Stimulated activated CD8-positive, alpha-beta memory T cell treated with anti-CD3 and anti-CD28 coated beads, Interleukin-2, amount 100 ng/mL, for 1 hour (primary cell): Measurements from ENCODE around the gene LYRM4.

ENCODE experiments used
- DNase-seq, 2 donors: peaks; one replicate each; pipeline ENCODE4 v3.0.0-alpha.2; 2020; ENCODE audit warnings: low read depth in 2 of 2

LYRM4 gene

DNA sequence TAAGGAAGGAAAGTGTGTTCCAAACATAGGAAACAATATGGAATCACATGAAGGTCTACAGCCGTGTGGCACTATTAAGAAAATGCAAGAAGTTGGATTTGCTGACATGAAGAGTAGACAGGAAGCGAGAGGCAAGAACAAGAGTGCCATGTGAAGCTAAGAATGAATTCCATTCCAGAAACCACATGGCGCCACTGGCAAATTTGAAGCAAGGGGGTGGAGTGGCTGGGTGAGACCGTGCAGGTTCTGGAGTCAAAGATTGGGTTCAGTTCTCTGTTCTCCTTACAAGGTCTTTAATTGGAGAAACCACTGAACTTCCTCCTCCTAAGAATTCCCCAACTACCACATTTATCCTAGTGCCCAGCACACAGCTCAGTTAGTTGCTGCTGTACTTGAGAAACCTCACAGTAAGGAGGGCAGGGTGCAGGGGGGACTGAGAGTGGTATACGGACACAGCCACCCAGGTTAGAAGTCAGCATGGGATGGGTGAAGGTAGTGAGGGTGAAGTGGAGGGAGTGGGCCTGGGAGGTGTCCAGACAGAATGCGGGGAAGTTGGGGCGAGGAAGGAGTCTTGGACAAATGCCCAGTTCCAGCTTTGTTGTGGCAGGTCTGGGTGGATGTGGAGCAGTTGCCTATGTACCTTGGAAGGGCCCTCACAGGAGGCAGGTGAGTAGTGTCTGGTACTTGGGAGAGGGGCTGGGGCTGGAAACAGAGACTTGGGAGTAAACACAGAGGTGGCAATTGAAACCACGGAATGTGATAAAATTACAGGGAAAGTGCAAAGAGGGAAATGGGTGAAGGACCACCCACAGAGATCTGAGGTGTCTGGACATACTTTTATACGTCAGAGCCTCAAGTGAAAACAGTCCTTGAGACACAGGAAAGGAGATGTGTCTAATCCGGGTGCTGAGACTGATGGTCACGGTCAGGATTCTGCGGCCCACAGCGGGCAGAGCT is 14.3 kb downstream of the LYRM4 start:
- DNase-seq, result no peak

DNA sequence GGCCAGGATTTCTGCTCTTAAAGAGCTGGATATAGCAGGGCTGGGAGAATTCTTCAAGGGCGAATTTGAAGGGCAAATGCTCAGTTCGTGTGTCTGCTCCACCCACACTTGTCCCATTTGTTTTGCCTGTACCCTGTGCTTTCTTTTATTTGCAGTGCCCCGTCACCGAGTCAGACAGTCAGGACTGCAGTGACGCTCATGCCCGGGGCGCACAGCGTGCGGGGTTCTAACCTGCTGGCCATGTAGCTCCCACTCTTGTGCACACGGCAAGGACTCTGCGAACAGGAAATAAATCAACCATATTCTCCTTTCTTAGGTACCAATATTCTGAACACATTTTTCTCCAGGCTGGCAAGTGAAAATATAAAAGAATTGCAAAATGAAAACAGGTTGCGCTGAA is 17.7 kb downstream of the LYRM4 start:
- DNase-seq, result no peak

DNA sequence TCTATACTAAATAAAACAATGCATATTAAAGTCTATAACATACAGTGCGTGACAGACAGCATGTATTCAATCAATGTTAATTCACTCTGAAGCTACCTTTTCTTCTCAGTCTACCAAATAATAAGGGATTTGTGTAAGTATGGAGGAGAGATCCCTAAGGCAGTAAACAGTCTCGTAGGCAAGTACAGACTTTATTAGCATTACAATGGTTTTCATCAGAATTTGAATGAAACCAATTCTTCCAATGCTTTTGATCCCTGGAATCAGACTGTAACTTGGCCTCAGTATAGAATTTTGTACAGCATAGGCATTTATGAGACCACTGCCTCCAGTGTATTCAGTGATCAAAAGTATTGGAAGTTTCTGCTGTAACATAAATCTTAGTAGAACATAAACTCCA is 19.5 kb downstream of the LYRM4 start:
- no peak for DNase-seq

DNA sequence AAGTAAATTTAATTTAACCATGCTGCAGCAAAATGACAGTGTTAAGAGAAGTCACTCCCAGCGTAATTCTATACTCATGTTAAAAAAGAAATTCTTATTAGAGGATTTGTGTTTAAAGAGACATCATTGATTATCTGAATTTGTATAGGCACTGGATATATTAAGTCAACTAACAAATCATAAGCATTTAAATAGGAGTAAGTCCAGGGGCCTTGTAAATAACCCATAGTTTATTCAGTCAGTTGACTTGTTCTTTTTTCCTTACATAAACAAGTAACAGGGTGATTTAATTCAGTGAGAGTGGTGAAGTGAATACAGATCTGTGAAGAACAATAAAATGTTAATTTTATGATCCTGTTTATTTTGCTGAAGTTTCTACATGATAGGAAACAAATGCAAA is 22.4 kb downstream of the LYRM4 start:
- DNase-seq, result no peak

DNA sequence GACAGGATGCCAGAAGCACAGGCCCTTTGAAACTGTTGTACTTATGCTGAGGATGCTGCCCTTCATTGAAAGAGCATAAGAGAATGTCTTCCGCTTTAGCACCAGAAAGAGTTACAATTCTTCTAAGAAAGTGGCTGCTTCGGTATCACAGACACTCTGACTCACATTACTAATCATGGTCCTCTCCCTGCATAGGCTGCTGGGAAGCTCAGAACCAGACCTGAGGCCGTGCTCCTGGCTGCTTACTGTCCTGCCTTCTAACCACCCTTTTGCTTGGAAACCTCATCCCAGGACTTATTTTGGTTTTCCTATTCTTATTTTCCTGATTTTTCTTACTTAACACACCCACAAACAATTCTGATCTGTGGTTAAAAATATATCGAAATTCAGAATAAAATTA is 22.9 kb downstream of the LYRM4 start:
- DNase-seq, result no peak

DNA sequence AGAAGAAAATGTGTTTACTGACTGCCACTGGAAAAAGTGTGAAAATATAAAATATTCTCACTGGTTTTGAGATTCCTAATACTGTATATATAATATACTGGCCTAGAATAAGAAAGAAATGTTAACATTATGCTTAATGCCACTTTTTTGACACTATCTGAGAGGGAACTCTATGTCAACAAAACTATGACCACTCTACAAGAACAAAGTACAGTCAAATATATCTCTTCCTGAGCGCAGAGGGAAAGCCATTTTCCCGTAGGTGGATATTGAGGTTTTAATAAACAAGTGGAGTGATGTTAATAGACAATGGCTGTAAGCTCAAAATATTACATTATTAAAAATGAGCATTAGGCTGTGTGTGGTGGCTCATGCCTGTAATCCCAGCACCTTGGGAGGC is 24.9 kb downstream of the LYRM4 start:
- no peak for DNase-seq

DNA sequence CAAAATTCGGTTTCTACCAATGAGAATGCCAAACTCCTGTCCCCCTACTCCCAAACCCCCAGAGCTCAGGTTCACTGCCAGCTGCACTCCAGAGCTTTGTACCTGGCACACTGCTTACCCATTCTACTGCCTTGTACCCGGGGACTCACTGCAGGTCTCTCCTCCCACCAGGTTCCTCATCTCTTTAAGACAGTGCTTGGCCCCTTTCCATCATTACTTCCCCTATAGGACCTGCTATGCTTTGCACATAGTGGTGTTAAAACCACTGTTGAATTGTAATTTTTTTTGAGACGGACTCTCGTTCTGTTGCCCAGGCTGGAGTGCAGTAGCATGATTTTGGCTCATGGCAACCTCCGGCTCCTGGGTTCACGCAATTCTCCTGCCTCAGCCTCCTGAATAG is 25.9 kb downstream of the LYRM4 start:
- DNase-seq, result no peak

DNA sequence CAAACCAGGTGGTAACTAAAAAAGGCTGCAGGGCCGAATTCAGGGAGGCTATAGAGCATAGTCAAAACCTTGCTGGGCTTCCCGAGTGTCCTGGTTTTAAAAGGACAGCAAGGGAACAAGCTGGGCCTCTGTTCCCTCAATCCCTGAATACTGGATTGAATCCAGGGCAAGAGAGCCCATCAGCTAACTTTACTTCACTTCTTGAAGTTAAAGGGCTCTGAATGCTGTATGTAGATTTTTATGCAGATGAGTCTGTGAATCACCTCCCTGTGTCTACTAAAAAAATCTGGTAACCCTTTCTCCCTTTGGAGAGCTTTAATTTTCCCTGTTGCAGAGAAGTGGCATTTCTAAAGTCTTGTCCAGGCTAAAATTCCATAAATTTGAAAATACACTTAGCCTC is 29.5 kb downstream of the LYRM4 start:
- DNase-seq, result no peak

DNA sequence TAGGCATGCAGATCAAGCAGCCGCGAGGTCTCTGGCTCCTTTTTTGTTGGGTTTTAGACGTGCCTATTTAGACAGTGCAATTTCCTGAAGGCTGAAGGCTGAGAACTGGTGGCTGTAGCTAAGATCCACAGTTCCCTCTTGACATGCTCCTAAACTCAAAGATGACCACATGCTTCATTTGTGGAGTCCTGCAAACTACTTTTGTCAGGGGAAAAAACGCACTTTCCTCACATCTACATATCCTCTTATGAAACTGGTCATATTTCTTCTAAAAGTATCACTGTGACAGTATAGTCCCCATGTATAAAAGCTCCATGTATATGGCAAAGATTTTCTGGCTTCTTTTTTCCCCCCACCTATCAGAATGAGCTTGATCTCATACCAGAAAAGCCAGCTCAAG is 30.7 kb downstream of the LYRM4 start:
- no peak for DNase-seq

DNA sequence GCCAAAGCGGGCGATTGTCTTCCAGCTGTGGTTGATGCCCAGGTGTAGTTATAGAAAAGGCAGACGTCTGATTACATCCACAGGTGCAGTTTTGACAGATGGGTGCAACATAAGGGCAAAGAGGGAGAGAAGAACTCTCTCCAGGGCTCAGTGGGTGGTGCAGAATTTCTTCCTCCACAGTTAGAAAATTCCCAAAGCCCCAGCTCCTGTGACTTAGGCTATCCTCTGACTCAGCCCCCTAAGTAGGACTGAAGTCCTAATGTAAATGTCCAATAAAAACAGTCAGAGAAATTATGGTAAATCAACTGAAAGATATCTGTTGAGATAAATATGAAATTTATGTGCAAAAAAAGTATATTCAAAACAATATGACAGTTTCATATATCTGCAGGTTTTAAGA is 31.4 kb downstream of the LYRM4 start:
- DNase-seq, result no peak

DNA sequence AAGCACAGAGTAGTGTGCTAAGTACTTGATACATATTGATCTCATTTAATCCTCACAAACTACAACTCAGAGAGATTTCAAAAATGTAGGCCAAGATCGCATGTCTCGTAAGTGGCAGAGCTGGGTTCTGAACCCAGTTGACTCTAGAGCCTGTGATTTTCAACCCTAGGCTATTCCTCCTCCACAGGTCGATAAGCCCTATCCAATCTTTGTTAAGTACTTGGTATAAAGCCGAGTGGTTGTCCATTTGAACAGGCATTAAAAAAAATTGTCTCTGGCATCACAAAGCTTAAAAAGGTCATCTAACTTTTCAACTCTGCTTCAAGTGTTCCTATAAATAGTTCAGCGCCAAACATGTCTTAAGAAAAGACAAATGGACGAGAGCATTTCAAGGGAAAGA is 37.4 kb downstream of the LYRM4 start:
- no peak for DNase-seq

DNA sequence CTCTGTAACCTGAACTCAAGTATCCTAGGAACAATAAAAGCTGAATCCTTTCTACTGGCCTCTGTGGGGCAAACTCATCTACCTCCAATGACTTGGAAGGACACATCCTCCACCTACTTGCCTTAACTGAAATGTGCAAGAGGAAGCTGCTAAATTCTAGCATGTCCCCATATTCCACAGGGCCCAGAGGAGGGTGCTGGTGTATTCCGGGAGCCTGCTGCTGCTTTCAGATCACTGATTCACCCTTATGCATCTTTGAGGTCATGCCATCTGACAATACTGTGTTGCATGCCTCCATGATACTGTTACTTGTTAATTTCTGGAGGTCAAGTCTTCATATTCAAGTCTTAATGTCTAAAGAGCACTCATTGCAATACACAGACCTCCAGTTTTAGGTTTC is 40.3 kb downstream of the LYRM4 start:
- DNase-seq, result no peak

DNA sequence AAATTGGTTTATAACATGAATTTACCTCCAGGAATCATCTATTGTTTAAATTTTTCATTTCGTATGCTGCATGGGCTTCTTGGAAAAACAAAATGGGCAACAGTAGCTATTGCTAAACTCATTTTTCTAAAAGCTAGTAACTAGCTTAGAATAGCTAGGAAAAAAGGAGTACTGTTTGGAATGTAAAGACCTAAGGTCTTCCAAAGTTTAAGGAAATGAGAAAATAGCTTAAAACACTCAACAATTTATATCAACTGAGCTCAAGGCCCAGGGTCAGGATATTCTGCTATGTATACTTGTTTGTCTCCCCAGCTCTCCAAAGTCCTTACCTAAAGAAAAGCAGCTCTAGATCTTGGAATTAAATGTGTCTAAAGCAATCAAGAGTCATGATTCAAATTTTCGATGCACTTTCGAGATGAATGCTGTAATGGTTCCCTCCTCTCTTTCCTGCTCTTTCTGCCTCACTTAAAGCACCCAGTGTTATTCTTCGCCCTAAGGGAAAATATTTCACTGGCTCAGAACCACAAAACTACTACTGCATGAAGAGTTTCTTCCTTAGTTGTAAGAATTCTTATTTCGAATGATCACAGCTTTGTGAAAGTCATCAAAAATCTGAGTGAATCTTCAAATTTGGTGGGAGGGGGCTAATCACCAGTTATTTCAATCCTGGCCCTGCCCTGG is 41.6 kb downstream of the LYRM4 start:
- no peak for DNase-seq

DNA sequence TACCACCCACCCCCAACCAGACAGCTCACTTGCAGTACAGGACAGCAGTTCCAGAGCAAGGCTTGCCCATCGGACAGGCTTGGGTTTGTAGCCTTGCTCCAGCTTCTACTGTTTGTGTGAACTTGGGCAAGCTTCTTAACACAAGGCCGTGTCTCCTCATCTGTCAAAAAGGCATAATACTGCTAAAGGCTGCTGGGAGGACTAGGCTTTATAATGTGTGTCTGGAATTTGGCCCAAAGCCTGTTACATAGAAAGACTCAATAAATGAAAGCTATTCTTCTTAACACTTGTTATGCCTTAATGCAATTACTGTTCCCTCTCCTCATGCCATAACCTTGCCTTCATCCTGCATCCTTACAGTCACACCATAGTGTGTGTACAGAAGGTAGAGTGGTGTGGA is 43.4 kb downstream of the LYRM4 start:
- no peak for DNase-seq

DNA sequence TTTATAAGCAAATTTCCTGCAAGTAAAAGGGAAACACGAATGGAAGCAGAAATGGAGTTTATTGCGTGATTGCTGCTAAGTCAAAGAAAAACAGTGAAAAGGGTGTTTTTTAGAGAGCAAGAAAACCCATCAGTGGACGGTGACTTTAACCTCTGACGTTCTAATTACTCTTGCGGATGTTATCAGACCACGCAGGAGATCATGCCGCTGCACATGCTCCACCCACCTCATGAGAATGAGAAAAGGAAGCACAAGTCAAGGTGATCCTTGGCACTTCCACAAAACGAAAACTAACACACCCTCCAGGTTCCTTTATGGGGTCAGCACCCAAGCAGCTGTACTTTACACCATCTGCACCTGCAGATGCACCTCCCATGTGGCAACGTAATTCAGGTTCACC is 45.0 kb downstream of the LYRM4 start:
- no peak for DNase-seq

DNA sequence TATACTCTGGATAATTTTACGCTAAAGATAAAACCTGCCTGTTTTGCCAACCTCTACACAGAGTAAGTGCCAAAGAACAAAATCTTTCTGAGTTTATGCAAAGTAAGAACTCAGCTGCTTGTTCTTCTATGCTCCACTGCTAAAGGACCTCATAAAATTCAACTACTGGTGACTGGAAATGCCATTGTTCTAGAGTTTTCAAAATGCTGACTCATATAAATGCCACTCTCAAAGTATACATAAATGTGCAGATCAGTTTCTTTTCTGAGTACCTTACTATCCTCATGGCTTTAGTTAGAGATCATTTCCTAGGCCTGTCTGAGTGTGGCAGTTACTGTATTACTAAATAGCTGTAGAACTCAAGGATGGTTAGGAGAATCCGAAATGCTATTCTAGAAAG is 45.6 kb downstream of the LYRM4 start:
- DNase-seq, result no peak

DNA sequence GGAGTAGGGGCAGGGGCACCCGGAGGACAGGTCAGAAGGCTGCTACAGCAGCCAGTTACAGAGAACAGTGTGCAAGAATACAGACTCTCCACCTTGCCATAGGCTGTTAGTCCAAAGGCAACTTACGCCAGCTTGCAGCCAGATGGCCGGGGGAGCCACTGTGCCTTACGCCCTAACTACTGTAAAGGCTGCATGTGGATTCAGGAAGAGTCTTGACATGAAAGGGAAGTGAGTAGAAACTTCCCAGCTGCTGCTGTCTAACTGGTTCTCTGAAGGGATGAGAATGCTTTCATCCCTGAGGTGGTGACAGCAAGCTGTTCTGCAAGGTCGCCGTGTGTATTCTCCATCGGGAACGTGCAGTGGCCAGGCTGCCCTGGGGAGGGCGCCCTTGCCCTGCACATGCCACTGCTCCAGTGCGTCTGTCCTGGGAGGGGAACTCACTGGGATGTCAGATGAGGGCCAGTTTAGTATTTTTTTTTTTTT is 46.1 kb downstream of the LYRM4 start:
- no peak for DNase-seq

DNA sequence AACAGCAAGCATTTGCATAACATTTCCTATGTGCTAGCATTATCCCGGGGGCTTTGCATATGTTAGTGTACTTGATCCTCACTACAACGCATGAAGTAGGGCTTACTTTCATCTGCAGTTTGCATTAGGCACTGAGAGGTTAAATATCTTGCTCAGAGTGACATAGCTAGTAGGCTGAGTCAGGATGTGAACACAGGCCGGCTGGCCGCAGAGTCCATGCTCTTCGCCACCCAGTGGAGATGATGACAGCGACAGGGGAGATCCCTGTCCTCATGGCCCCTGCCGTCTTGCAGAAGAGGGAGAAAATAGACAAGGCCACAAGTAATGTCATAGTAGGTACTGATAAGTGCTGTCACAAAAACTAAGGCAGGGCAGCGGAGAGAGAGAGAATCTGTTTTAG is 46.9 kb downstream of the LYRM4 start:
- no peak for DNase-seq

DNA sequence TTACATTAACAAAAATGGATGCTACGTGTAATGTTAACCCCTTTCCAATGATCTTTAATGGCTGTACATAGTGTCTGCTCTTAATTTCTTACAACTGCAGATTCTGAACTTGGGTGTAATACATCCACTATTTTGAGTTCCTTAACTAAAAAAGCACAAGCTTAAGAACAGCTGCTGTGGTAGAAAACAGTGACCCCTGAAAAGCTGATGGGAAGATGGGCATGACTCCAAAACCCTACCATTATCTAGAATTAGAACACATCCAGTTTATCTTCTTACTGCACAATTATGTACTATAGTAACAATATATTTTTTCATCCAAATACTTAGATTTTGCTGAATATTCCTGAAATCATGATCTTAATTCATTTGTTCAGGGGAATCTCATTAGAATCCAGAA is 49.3 kb downstream of the LYRM4 start:
- no peak for DNase-seq

DNA sequence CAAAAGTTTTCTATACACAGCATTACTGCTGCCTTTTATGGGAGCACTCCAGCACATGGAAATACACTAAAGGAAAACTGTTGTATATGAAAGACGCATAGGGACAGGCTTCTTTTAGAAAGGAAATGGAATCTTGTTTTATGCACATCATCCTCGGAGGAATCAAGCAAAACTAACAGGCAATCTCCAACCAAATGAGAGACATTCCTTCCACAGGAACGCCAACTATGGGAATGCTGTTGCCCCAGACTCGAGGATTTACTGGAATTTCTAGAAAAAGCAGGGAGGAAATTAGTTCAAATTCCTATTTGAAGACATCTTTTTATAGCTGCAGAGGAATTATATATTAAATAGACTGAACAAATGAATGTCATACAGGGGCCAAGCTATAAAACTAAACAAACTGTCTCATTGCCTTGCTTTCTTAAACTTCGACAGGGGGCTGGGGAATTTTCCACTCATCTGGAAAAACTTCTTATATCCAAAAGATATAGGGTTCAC is 52.2 kb downstream of the LYRM4 start:
- DNase-seq, result no peak

DNA sequence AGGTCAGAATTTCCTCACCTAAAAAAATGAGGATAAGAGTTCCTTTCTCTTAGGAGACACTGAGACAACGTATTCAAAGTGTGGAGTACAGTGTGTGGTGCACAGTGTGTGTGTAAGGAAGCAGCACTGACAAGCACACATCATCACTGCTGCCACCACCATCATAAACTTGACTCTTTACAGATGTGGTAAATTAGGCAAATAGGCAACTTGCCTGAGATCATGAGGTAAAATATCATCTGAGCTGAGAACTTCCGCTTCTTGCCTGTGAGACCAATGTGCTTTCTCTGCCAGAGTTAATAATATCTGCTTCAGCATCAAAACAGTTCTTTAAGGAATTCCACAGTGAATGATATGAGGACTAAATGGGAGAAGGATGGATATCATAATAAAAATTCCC is 52.7 kb downstream of the LYRM4 start:
- no peak for DNase-seq

DNA sequence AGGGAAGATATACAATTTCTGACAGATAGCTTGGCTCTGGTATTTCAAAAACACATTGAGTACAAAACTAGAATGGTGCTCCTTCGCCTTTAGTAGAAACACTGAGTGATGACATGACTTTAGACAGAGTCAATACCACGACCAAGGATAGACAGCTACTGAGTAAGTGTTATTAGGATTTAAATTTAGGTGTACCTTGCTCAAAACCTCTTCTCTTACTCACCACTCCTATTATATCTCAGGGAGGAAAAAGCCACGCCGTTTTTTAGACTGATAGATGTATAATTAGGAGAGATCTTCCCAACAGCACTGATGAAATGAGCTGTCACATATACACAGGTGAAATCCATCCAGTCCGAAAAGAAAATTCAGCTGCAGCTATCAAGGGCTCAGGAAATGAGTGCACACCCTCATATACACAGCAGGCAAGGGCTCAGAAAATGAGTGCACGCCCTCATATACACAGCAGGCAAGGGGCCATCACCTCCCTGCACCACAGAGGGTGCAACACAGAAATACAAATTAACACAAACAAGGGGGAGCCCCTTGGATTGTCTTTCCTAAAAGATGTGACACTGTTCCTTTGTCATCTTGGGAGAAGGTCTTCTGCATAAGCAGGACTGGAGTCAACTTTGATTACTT is 53.7 kb downstream of the LYRM4 start:
- no peak for DNase-seq
